ENCODE data around the gene HERC2. TPM values are rescaled to one million over a fixed set of nuclear protein-coding genes. Genes with fewer than 3 reads are reported as not detected.

Gene HERC2
- total and polyA plus RNA-seq, 2 of the 13 experiments (the other 11 are each of a cell fraction or from before 2014, with no cell fraction given) = 17.6 to 24.8 TPM

DNA sequence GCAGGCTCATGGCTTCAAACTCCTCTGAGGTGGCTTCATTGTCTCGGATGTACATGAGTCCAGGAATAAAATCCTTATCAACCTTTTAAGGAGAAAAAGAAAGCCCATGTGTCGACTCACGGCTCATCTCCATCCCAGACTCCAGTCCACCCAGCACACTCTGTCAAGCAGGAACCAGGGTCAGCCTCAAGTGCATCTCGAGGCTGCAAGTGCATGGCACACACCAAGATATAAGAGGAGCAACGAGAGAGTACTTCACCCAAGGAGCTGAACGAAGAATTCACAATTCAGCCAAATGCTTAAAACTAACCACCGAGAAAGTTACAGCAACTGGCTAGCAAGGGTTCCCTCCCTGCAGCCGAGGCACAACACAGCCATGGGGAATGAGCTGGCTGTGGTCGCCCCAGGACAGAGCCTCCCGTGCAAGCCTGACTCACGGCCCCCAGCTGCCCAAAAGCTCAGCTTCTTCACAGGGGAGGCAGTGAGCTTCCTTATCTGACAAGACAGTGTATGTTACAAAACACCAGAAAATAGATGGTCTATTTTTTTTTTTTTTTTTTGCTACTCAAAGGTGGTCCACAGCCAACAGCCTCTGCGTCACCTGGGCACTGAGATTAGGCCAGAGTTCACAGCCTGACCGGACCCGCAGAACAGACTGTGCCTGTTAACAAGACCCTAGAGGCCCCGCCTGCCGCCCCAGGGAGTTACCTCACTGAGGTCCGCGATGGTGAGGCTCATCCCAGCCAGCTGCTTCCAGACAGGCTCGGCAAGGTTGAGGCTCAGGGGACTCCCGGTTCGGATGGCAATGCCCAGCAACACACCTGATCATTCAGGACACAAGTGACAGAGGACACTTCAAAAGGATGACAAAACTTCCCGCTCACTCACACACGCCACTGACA, 207.0 kb downstream of the HERC2 start:
- WGBS (ENCODE audit: low lambda C conversion rate) = 99% methylated on average over 17 of the region's 23 CpGs
- intact Hi-C loops (cut with micrococcal nuclease; ENCODE audit: unreplicated experiment) (no loop called here), in situ Hi-C loops (cut with HindIII; ENCODE audit: extremely low pct_ligation_motif_present, low pct_unique_long_range_greater_than_20kb) (no loop called here)
- ATAC-seq (no peak), FAIRE-seq (no peak), DNase-seq (ENCODE audit: low spot score) (no peak)
- no peaks in the 10 kb centered on the region for H3K27me3 ChIP-seq (ENCODE audit: control insufficient read depth in 1 of 2, insufficient read depth in 2 of 2, low read length in 2 of 2)
- POLR2A ChIA-PET = no interaction called here
- no peaks in the 10 kb centered on the region for H3K9me3 ChIP-seq (ENCODE audit: low read length)
- H3K79me2 ChIP-seq (ENCODE audit: insufficient read depth, low read length) = no peaks in the 10 kb centered on the region
- no peak overlapping the region for H3K4me3 ChIP-seq (replicated peaks in 1 of 3; ENCODE audit: insufficient read depth in 1 of 3, low read depth in 2 of 3, low read length in 3 of 3)
- CTCF ChIA-PET (ENCODE audit: low intra/inter-chr PET ratio, low total read pairs) = no interaction called here
- no peaks in the 10 kb centered on the region for H3K4me1 ChIP-seq (ENCODE audit: insufficient read depth, low read length)
- TF ChIP-seq GABPB1 (CRISPR knock-in tag; IDR thresholded peaks at IDR 0.05) (no peak), KLF16 (CRISPR knock-in tag; IDR thresholded peaks at IDR 0.05) (no peak), ZFP62 (CRISPR knock-in tag; IDR thresholded peaks at IDR 0.05) (no peak), ZNF207 (IDR thresholded peaks at IDR 0.05; ENCODE audit: borderline replicate concordance) (no peak)
- TF ChIP-seq, protein P1, sequence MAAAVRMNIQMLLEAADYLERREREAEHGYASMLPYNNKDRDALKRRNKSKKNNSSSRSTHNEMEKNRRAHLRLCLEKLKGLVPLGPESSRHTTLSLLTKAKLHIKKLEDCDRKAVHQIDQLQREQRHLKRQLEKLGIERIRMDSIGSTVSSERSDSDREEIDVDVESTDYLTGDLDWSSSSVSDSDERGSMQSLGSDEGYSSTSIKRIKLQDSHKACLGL (CRISPR knock-in tag; IDR thresholded peaks at IDR 0.05) = no peak
- TF ChIP-seq, protein P2, sequence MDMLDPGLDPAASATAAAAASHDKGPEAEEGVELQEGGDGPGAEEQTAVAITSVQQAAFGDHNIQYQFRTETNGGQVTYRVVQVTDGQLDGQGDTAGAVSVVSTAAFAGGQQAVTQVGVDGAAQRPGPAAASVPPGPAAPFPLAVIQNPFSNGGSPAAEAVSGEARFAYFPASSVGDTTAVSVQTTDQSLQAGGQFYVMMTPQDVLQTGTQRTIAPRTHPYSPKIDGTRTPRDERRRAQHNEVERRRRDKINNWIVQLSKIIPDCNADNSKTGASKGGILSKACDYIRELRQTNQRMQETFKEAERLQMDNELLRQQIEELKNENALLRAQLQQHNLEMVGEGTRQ (IDR thresholded peaks at IDR 0.05; ENCODE audit: low read depth, low read length) = no peak
- TF ChIP-seq, protein P2 (CRISPR knock-in tag; IDR thresholded peaks at IDR 0.05; ENCODE audit: borderline replicate concordance) = no peak
- TF ChIP-seq, protein P3, sequence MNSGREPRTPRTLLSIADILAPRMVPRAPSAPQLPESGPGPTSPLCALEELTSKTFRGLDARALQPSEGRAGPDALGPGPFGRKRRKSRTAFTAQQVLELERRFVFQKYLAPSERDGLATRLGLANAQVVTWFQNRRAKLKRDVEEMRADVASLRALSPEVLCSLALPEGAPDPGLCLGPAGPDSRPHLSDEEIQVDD (CRISPR knock-in tag; IDR thresholded peaks at IDR 0.05; ENCODE audit: borderline replicate concordance) = no peak
- TF ChIP-seq, protein P4, sequence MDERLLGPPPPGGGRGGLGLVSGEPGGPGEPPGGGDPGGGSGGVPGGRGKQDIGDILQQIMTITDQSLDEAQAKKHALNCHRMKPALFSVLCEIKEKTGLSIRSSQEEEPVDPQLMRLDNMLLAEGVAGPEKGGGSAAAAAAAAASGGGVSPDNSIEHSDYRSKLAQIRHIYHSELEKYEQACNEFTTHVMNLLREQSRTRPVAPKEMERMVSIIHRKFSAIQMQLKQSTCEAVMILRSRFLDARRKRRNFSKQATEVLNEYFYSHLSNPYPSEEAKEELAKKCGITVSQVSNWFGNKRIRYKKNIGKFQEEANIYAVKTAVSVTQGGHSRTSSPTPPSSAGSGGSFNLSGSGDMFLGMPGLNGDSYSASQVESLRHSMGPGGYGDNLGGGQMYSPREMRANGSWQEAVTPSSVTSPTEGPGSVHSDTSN (CRISPR knock-in tag; IDR thresholded peaks at IDR 0.05) = no peak
- peaks cover 18 to 63% of the 10 kb centered on the region in 2 experiments; a peak in 4 of 5 replicates for H3K36me3 ChIP-seq (replicated peaks in 1 of 2; ENCODE audit: control insufficient read depth in 1 of 2, insufficient read depth in 2 of 2, low read length in 2 of 2)
- H4K20me1 ChIP-seq (ENCODE audit: insufficient read depth, low read length) = no peaks in the 10 kb centered on the region
- no peak overlapping the region for H3K4me2 ChIP-seq (ENCODE audit: low read depth, low read length)
- no TSS peak for BruUV-seq (replicated peaks)
- no peak overlapping the region for H3K9ac ChIP-seq (ENCODE audit: insufficient read depth, low read depth, low read length)
- H3K27ac ChIP-seq (ENCODE audit: extremely low read length, insufficient read depth, low read length) = no peak overlapping the region
- H2AFZ ChIP-seq (ENCODE audit: low read length) = no peak overlapping the region

Data from HepG2 (cell line).